ENCODE results near the gene OR5A1.

OR5A1 gene

GRCh38 chr11:59416613-59417012 is 19.7 kb upstream of the OR5A1 start:
- no peak for DNase-seq (ENCODE audit: low read depth in 2 of 2)
- TF ChIP-seq CTCF (IDR thresholded peaks at IDR 0.05; ENCODE audit: low read depth, low read length): no peak
- H3K4me3 ChIP-seq (replicated peaks in 1 of 2; ENCODE audit: low read depth in 2 of 2, low read length in 2 of 2): no peak overlapping the region

- TF ChIP-seq CTCF (IDR thresholded peaks at IDR 0.05; ENCODE audit: low read depth, low read length): no peak
- no peak overlapping the region for H3K4me3 ChIP-seq (replicated peaks in 1 of 2; ENCODE audit: low read depth in 2 of 2, low read length in 2 of 2)
- no peak for DNase-seq (ENCODE audit: low read depth in 2 of 2)
These were observed 19.2 kb upstream of the OR5A1 start for GRCh38 chr11:59417023-59417422.

GRCh38 chr11:59418156-59418555 is 18.1 kb upstream of the OR5A1 start:
- no peak for TF ChIP-seq CTCF (IDR thresholded peaks at IDR 0.05; ENCODE audit: low read depth, low read length)
- no peak for DNase-seq (ENCODE audit: low read depth in 2 of 2)
- H3K4me3 ChIP-seq (replicated peaks in 1 of 2; ENCODE audit: low read depth in 2 of 2, low read length in 2 of 2): no peak overlapping the region

GRCh38 chr11:59423835-59424234 is 12.4 kb upstream of the OR5A1 start:
- TF ChIP-seq CTCF (IDR thresholded peaks at IDR 0.05; ENCODE audit: low read depth, low read length): no peak
- H3K4me3 ChIP-seq (replicated peaks in 1 of 2; ENCODE audit: low read depth in 2 of 2, low read length in 2 of 2): no peak overlapping the region
- DNase-seq (ENCODE audit: low read depth in 2 of 2): no peak

- no peak for TF ChIP-seq CTCF (IDR thresholded peaks at IDR 0.05; ENCODE audit: low read depth, low read length)
- no peak for DNase-seq (ENCODE audit: low read depth in 2 of 2)
- no peak overlapping the region for H3K4me3 ChIP-seq (replicated peaks in 1 of 2; ENCODE audit: low read depth in 2 of 2, low read length in 2 of 2)
These were observed 11.1 kb upstream of the OR5A1 start for GRCh38 chr11:59425131-59425530.

- TF ChIP-seq CTCF (IDR thresholded peaks at IDR 0.05; ENCODE audit: low read depth, low read length): no peak
- no peak for DNase-seq (ENCODE audit: low read depth in 2 of 2)
- H3K4me3 ChIP-seq (replicated peaks in 1 of 2; ENCODE audit: low read depth in 2 of 2, low read length in 2 of 2): no peak within 1 kb of the TSS
These were observed 9.8 kb upstream of the OR5A1 start, which contains the start of gene OR5A2 for GRCh38 chr11:59426361-59427067. Gene OR5A2 (minus strand): TSS chr11:59426413. CDS start chr11:59422953, 3,460 bp downstream.

- TF ChIP-seq CTCF (IDR thresholded peaks at IDR 0.05; ENCODE audit: low read depth, low read length): no peak
These were observed 9.2 kb upstream of the OR5A1 start for GRCh38 chr11:59427068-59427382.

More at GRCh38 chr11:59427068-59427382, 9.2 kb upstream of the OR5A1 start:
- no peak for DNase-seq (ENCODE audit: low read depth in 2 of 2)
- H3K4me3 ChIP-seq (replicated peaks in 1 of 2; ENCODE audit: low read depth in 2 of 2, low read length in 2 of 2): no peak overlapping the region

Measured in cardiac fibroblast (primary cell).